Measurements from ENCODE around the gene SLIT3.

DNA sequence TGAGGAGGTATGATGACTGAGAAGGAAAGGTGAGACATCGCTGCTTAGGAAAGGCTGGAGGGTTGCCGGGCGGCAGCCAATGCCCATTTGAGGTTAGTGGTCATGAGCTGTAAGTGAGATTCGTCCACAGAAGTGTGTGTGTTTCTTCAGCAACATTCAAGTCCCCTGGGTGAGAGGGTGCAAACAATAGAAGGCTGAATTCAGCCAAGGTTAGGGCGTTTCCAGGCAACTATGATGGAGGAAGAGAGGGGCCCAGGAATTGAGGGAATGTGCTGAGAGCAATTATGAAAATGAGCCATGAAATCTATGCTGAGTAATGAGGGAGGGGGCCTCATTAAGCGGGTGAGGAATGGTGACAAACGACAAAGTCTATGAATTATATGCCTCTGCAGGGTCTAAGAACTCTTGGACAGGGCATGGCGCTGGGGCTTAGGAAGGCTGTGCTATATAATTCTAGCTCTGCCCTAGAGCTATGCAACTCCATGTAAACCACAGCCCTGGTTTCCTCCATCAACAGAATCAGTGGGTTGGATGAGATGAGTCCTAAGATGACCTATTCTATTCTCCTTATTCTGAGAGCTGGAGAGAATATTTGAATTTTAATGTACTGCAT, 96.0 kb downstream of the SLIT3 start:
- TF ChIP-seq GATA2 (IDR thresholded peaks at IDR 0.05; ENCODE audit: low read depth, low read length): no peak
- no peak for TF ChIP-seq GATA3 (IDR thresholded peaks at IDR 0.05; ENCODE audit: low read depth, low read length)

Measured in SH-SY5Y (cell line).